Panc1 (cell line): ENCODE data around the gene TPRA1. TPM values are rescaled to one million over a fixed set of nuclear protein-coding genes. Genes with fewer than 3 reads are reported as not detected.

Experiments
- ATAC-seq: fragments of 200-7000 bp; cut with Tn5 transposase; 2 replicates; pipeline ENCODE4 v1.9.1; 2020; ENCODE audit warnings: mild to moderate bottlenecking, moderate library complexity
- BruUV-seq: library from RNA; stranded (reverse); fragments of 400-500 nt; replicated peaks from 2 replicates; lab custom pipeline; 2021; lab: Mats Ljungman, UMichigan
- CTCF ChIA-PET: fragments of 300-600 bp; sonication (Branson Sonifier 250); formaldehyde crosslinking; loops from one replicate; lab custom pipeline; 2022; ENCODE audit warnings: antibody characterized with exemption; lab: Charles Lee
- POLR2A ChIA-PET: fragments of 300-600 bp; sonication (Branson Sonifier 250); formaldehyde crosslinking; loops from one replicate; lab custom pipeline; 2022; ENCODE audit warnings: antibody characterized with exemption; lab: Charles Lee
- DNase-seq: peaks from one replicate; pipeline ENCODE4 v3.0.0-alpha.2; 2010; ENCODE audit warnings: low read depth, low spot score
- H3K27ac ChIP-seq: 2 replicates; pipeline ENCODE4 v1.5.1; 2011; ENCODE audit warnings: mild to moderate bottlenecking, low read length, inconsistent platforms
- H3K27me3 ChIP-seq: fragments of 200-500 bp; sonication (Bioruptor generic); 2 replicates; pipeline ENCODE4 v1.6.0; 2014; ENCODE audit warnings: low read length, inconsistent platforms; ENCODE audit not compliant: control insufficient read depth, insufficient read depth
- H3K36me3 ChIP-seq: fragments of 200-500 bp; sonication (Bioruptor generic); 2 replicates; pipeline ENCODE4 v1.5.1; 2014; ENCODE audit warnings: inconsistent platforms, mild to moderate bottlenecking, low read length, moderate library complexity; ENCODE audit not compliant: control insufficient read depth, insufficient read depth
- H3K4me1 ChIP-seq: 2 replicates; pipeline ENCODE4 v1.5.1; 2011; ENCODE audit warnings: inconsistent platforms, mild to moderate bottlenecking, low read length, moderate library complexity; ENCODE audit not compliant: control insufficient read depth, insufficient read depth
- H3K4me3 ChIP-seq, 2 experiments: 2 replicates each; pipeline ENCODE4 v1.5.1; 2011 to 2012; ENCODE audit warnings: low read depth in 2 of 2, low read length in 2 of 2, mild to moderate bottlenecking in 2 of 2, inconsistent platforms in 1 of 2, moderate library complexity in 1 of 2
- H3K9me3 ChIP-seq: fragments of 200-500 bp; sonication (Bioruptor generic); 2 replicates; pipeline ENCODE4 v1.5.1; 2014; ENCODE audit warnings: low read depth, mild to moderate bottlenecking, inconsistent platforms, low read length, moderate library complexity; ENCODE audit not compliant: control insufficient read depth, insufficient read depth
- CTCF ChIP-seq: fragments of 450-650 bp; IDR thresholded peaks from 2 replicates; pipeline ENCODE4 v1.5.1; 2017; ENCODE audit warnings: mild to moderate bottlenecking
- POLR2AphosphoS5 ChIP-seq: IDR thresholded peaks from 2 replicates; pipeline ENCODE4 v1.6.1; 2012; ENCODE audit warnings: mild to moderate bottlenecking, low read depth, low read length, moderate library complexity
- REST ChIP-seq, 2 experiments: IDR thresholded peaks; 2 replicates each; pipeline ENCODE4 v1.6.1; 2011 to 2012; ENCODE audit warnings: low read depth in 2 of 2, control low read depth in 1 of 2, low read length in 1 of 2, mild to moderate bottlenecking in 1 of 2, moderate library complexity in 1 of 2; ENCODE audit not compliant: insufficient read depth in 1 of 2
- SIN3A ChIP-seq: IDR thresholded peaks from 2 replicates; pipeline ENCODE4 v1.6.1; 2012; ENCODE audit warnings: low read depth, mild to moderate bottlenecking, low read length, moderate library complexity, borderline replicate concordance; ENCODE audit not compliant: insufficient read depth
- TCF7L2 ChIP-seq: IDR thresholded peaks from 2 replicates; pipeline ENCODE4 v1.6.1; 2011; ENCODE audit warnings: mild to moderate bottlenecking, low read depth, low read length, inconsistent platforms
- in situ Hi-C: cut with HindIII; loops from 2 replicates; pipeline ENCODE4 v1.10.0; 2016; ENCODE audit warnings: low sequenced_read_pairs, low pct_unique_long_range_greater_than_20kb
- intact Hi-C: fragments of 100-400 bp; cut with micrococcal nuclease; formaldehyde crosslinking; loops from one replicate; pipeline ENCODE4 v1.10.0; 2022; ENCODE audit not compliant: unreplicated experiment
- total RNA-seq: library from RNA; stranded (reverse); gene quantifications from one replicate; pipeline ENCODE4 v1.2.1, GENCODE V29; 2021; ENCODE audit not compliant: unreplicated experiment

TPRA1 gene
- total RNA-seq, 1 experiment from 2014 or later: 42.6 TPM

- 0 out of 2 replicates have a peak, but pooled peaks have one; percentile 4 for TF ChIP-seq CTCF
- TF ChIP-seq REST (IDR thresholded peaks at IDR 0.05; ENCODE audit: insufficient read depth in 1 of 2, low read depth in 2 of 2, low read length in 1 of 2): no peak
- intact Hi-C loops (loop anchor here (5.0 to 10.0 kb wide), 2 partner anchors 795 to 863 kb away; no protein-coding TSS in a partner anchor), in situ Hi-C loops (no loop called here)
- POLR2A ChIA-PET: no interaction called here
- Histone ChIP-seq H3K4me3 (no peak overlapping the region), H3K27ac (no peak overlapping the region), H3K27me3 (no peaks in the 10 kb centered on the region), H3K9me3 (no peaks in the 10 kb centered on the region), H3K4me1 (no peaks in the 10 kb centered on the region), H3K36me3 (no peaks in the 10 kb centered on the region)
- no peak for ATAC-seq
- BruUV-seq: no TSS peak
- CTCF ChIA-PET: no interaction called here
- DNase-seq: no peak
Measured at GRCh38 chr3:127549826-127550467, 40.6 kb downstream of the TPRA1 start.

GRCh38 chr3:127547761-127548605 is 42.5 kb downstream of the TPRA1 start:
- Histone ChIP-seq H3K4me3 (peak overlapping the region; percentile 56 to 62), H3K27me3 (no peaks in the 10 kb centered on the region), H3K27ac (peak overlapping the region; percentile 71), H3K4me1 (peaks cover 4% of the 10 kb centered on the region; the same call in 1 of the 2 replicates), H3K9me3 (no peaks in the 10 kb centered on the region), H3K36me3 (no peaks in the 10 kb centered on the region)
- CTCF ChIA-PET: interaction anchor here (0.6 to 1.2 kb wide), 11 partner anchors 20 to 844 kb away, joined by 3 to 10 read pairs (median 5); no protein-coding TSS in a partner anchor
- in situ Hi-C loops: no loop called here
- TF ChIP-seq SIN3A: no peak
- TF ChIP-seq TCF7L2: no peak
- peak; percentile 98 for TF ChIP-seq CTCF
- TF ChIP-seq REST (IDR thresholded peaks at IDR 0.05; ENCODE audit: insufficient read depth in 1 of 2, low read depth in 2 of 2, low read length in 1 of 2): no peak
- no peak; the same call in 1 of the 2 replicates for TF ChIP-seq POLR2AphosphoS5
- intact Hi-C loops: loop anchor here (5.0 to 10.0 kb wide), 2 partner anchors 793 to 861 kb away; no protein-coding TSS in a partner anchor
- POLR2A ChIA-PET: interaction anchor here (0.6 kb wide), 1 partner anchor 41 kb away, joined by 3 read pairs; no protein-coding TSS in a partner anchor
- DNase-seq (peak; percentile 17), ATAC-seq (peak; percentile 90)
- no TSS peak for BruUV-seq
